Stomach (tissue), 9 donors: ENCODE measurements around the gene WDR48. TPM values are rescaled to one million over a fixed set of nuclear protein-coding genes. Genes with fewer than 3 reads are reported as not detected.

Experiments used
- DNase-seq, 2 donors: peaks; one replicate each; pipeline versions ENCODE4 v3.0.0 to v3.0.0-alpha.2; 2013 to 2019
- H3K27ac ChIP-seq, 5 donors: fragments of 200-600 bp in 4 of 5; sonication (generic) in 4 of 5; one replicate each; pipeline ENCODE4 v1.5.1; 2013 to 2019; ENCODE audit warnings: mild to moderate bottlenecking in 1 of 5, moderate library complexity in 1 of 5
- H3K27me3 ChIP-seq, 3 donors: fragments of 200-600 bp; sonication (generic); one replicate each; pipeline ENCODE4 v1.5.1; 2017 to 2019; ENCODE audit warnings: mixed run types in 1 of 3
- H3K36me3 ChIP-seq, 4 donors: fragments of 200-600 bp; sonication (generic); 1 replicate in 3 of 4; 2 replicates in 1 of 4; pipeline ENCODE4 v1.5.1; 2016 to 2019
- H3K4me1 ChIP-seq, 4 donors: fragments of 200-600 bp; sonication (generic); one replicate each; pipeline ENCODE4 v1.5.1; 2016 to 2019
- H3K4me3 ChIP-seq, 4 donors: fragments of 200-600 bp; sonication (generic) in 3 of 4; one replicate each; pipeline ENCODE4 v1.5.1; 2016 to 2019; ENCODE audit warnings: mild to moderate bottlenecking in 1 of 4
- H3K9me3 ChIP-seq, 4 donors: fragments of 200-600 bp; sonication (generic); one replicate each; pipeline ENCODE4 v1.5.1; 2016 to 2019
- CTCF ChIP-seq, 7 experiments: fragments of 450-650 bp in 4 of 7; fragments of 200-600 bp in 3 of 7; sonication (generic) in 3 of 7; IDR thresholded peaks; one replicate each; pipeline ENCODE4 v1.5.1; 2016 to 2019; ENCODE audit warnings: antibody characterized with exemption in 7 of 7, control low read depth in 2 of 7, mild to moderate bottlenecking in 1 of 7
- EP300 ChIP-seq: sonication (generic); formaldehyde crosslinking; IDR thresholded peaks from one replicate; pipeline ENCODE4 v1.6.1; 2017; ENCODE audit warnings: antibody characterized with exemption
- POLR2A ChIP-seq, 4 donors: fragments of 450-650 bp; IDR thresholded peaks; one replicate each; pipeline ENCODE4 v1.6.1; 2016; ENCODE audit warnings: antibody characterized with exemption in 4 of 4, control low read depth in 2 of 4, mild to moderate bottlenecking in 1 of 4, moderate library complexity in 1 of 4
- POLR2AphosphoS5 ChIP-seq, 3 donors: sonication (generic); formaldehyde crosslinking; IDR thresholded peaks; one replicate each; pipeline ENCODE4 v1.6.1; 2016; ENCODE audit warnings: antibody characterized with exemption in 3 of 3
- WGBS, 5 donors: extraction: QIAGEN DNeasy Blood & Tissue Kit in 3 of 5; methylation state at CpG; one replicate each; pipeline versions ENCODE4 v1.1.5 to v1.1.7; 2013 to 2018; 5-methylcytosine and 5-hydroxymethylcytosine counted together
- intact Hi-C: fragments of 100-400 bp; cut with DNase I; formaldehyde crosslinking; loops from one replicate; pipeline ENCODE4 v1.15.1; 2023; ENCODE audit warnings: low total_unique reads
- polyA plus RNA-seq, 3 donors: library from polyadenylated mRNA; stranded (reverse); fragments of 200-250 nt; gene quantifications; one replicate each; pipeline ENCODE4 v1.2.3, GENCODE V29; 2013
- total RNA-seq, 5 donors: library from RNA; depleted of rRNA; stranded (reverse); fragments of >200 nt; gene quantifications; one replicate each; pipeline versions ENCODE4 v1.1.0 to v1.2.3, GENCODE V29; 2014 to 2016
- donor health status: healthy with polysubstance abuse.
- donor health status: Bipolar disorder and iron deficiency.
- donor health status: healthy.

The WDR48 gene
- total and polyA plus RNA-seq, 8 donors: 4.3 to 89.7 (median 13.4) TPM

GRCh38 chr3:39121621-39122020, 69.8 kb downstream of the WDR48 start:
- no peak overlapping the region for H3K27ac ChIP-seq
- H3K4me3 ChIP-seq: no peak overlapping the region
- no peaks in the 10 kb centered on the region for H3K9me3 ChIP-seq
- no peaks in the 10 kb centered on the region for H3K27me3 ChIP-seq
- no peak for DNase-seq
- TF ChIP-seq EP300: no peak
- TF ChIP-seq POLR2AphosphoS5 (IDR thresholded peaks at IDR 0.05): no peak
- TF ChIP-seq CTCF (IDR thresholded peaks at IDR 0.05): no peak
- TF ChIP-seq POLR2A (IDR thresholded peaks at IDR 0.05): no peak
- 84 to 93% (median 90%) methylated on average over 2 of the region's 2 CpGs for WGBS, 5 donors
- intact Hi-C loops: loop anchor here (5.0 kb wide), 1 partner anchor 171 kb away; no protein-coding TSS in a partner anchor
- H3K4me1 ChIP-seq: peaks cover 13 to 16% (median 14%) of the 10 kb centered on the region in 4 donors
- H3K36me3 ChIP-seq: peaks cover 0 to 44% (median 27%) of the 10 kb centered on the region in 4 donors

- peaks cover 0 to 36% (median 24%) of the 10 kb centered on the region in 4 donors for H3K36me3 ChIP-seq
- no peaks in the 10 kb centered on the region for H3K27me3 ChIP-seq
- no peak overlapping the region for H3K4me3 ChIP-seq
- no peak overlapping the region for H3K27ac ChIP-seq
- H3K4me1 ChIP-seq: peaks cover 16 to 23% (median 18%) of the 10 kb centered on the region in 4 donors
- no peak for TF ChIP-seq CTCF (IDR thresholded peaks at IDR 0.05)
- no peak for TF ChIP-seq POLR2AphosphoS5 (IDR thresholded peaks at IDR 0.05)
- TF ChIP-seq EP300: no peak
- TF ChIP-seq POLR2A (IDR thresholded peaks at IDR 0.05): no peak
- WGBS, 5 donors: 70 to 92% (median 84%) methylated on average over 1 of the region's 1 CpG
- H3K9me3 ChIP-seq: no peaks in the 10 kb centered on the region
- intact Hi-C loops: loop anchor here (5.0 kb wide), 1 partner anchor 169 kb away; no protein-coding TSS in a partner anchor
- no peak for DNase-seq
Measured at GRCh38 chr3:39122813-39123212, 71.0 kb downstream of the WDR48 start.

GRCh38 chr3:39124876-39125840, 73.3 kb downstream of the WDR48 start:
- H3K4me3 ChIP-seq: no peak overlapping the region
- intact Hi-C loops: loop anchor here (5.0 kb wide), 2 partner anchors 67 to 167 kb away; partner anchors contain the start of gene XIRP1
- peak overlapping the region; percentile 38 to 77 (median 54) for H3K27ac ChIP-seq
- DNase-seq: peak; percentile 65 to 78
- peaks cover 16 to 24% (median 21%) of the 10 kb centered on the region in 4 donors for H3K4me1 ChIP-seq
- no peak for TF ChIP-seq POLR2A (IDR thresholded peaks at IDR 0.05)
- TF ChIP-seq CTCF (IDR thresholded peaks at IDR 0.05): peak in 5 of 7 experiments; percentile 32 to 71 (median 43)
- peak in 1 of 3 donors; percentile 61 for TF ChIP-seq POLR2AphosphoS5 (IDR thresholded peaks at IDR 0.05)
- TF ChIP-seq EP300: no peak
- H3K36me3 ChIP-seq: peaks cover 0 to 22% (median 12%) of the 10 kb centered on the region in 4 donors
- no peaks in the 10 kb centered on the region for H3K27me3 ChIP-seq
- no peaks in the 10 kb centered on the region for H3K9me3 ChIP-seq
- WGBS, 5 donors: 51 to 65% (median 55%) methylated on average over 4 to 5 of the region's 5 CpGs

- 40 to 52% (median 49%) methylated on average over 12 of the region's 12 CpGs for WGBS, 5 donors
- H3K4me1 ChIP-seq: peaks cover 20 to 32% (median 25%) of the 10 kb centered on the region in 4 donors
- peak overlapping the region; percentile 38 to 77 (median 54) for H3K27ac ChIP-seq
- intact Hi-C loops: loop anchor here (5.0 kb wide), 1 partner anchor 66 kb away; the partner anchor contains the start of gene XIRP1
- TF ChIP-seq EP300: no peak
- no peak for TF ChIP-seq POLR2A (IDR thresholded peaks at IDR 0.05)
- TF ChIP-seq POLR2AphosphoS5 (IDR thresholded peaks at IDR 0.05): no peak
- no peak for TF ChIP-seq CTCF (IDR thresholded peaks at IDR 0.05)
- no peak overlapping the region for H3K4me3 ChIP-seq
- peak in 1 of 2 donors; percentile 64 for DNase-seq
- H3K9me3 ChIP-seq: no peaks in the 10 kb centered on the region
- no peaks in the 10 kb centered on the region for H3K27me3 ChIP-seq
- peaks cover 0 to 14% (median 5%) of the 10 kb centered on the region in 4 donors for H3K36me3 ChIP-seq
Measured at GRCh38 chr3:39125841-39126500, 74.2 kb downstream of the WDR48 start.
